ENCODE measurements around the gene S1PR3.

Gene S1PR3

GRCh38 chr9:88993327-88993726 is 2.1 kb downstream of the S1PR3 start:
- DNase-seq: no peak

DNA sequence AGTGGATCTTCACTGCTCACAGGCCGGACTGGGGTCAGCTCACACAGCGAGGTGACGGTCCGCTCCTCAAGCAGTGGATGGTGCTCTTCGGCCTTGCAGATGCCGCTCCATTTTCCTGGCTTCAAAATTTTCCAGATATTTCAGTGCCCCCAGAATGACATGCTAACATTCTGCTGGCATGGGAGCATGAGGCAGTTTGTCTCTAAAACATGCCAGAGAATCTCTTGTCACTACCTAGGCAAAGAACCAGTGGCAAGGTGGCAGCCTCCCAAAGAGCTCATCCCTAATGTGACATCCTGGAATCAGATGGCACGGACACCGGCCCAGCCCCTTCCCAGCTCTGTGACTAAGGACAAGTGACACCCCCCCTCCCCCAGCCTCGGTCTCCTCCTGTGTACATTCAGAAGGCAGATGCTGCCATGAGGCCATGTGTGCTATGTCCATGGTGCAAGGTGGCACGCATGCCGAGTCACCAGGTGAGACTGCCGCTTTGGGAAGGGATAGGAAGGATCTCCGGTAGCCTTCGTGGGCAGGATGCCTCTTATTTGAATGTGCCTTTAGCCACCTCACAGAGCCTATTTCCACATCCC is 2.7 kb downstream of the S1PR3 start:
- no peak for DNase-seq

DNA sequence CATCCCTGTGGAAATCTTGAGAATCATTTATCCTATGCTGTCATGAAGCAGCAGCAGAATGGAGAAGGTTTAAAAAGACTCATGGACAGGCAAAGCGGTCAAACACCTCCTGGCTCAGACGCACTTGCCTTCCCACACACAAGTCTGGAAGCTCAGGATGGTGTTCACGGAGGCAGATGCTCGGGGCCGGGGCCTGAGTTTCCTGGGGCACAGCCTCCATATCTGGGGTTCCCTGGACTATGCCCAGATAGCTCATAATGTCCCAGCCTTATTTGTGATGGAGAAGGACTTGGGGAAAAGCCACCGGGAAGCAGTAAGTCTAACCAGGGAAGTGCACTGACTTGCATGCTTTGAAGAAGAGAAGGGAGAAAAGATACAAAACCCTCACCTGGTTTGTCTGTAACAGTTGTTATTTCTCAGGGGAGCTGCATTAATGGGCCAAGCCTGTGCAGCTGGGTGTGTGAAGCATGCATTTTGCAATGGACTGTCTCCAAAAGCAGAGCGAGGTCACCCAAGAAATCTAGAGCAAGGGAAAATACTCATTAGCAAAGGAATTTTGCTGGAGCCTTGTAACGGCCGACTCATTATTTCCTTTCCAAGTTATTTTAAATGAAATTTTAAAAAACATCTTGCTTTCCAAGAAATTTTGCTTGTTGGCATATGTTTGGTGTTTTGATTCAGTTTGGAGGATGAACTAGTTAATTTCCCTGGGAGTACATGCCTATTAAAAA is 3.4 kb downstream of the S1PR3 start:
- DNase-seq: no peak

DNA sequence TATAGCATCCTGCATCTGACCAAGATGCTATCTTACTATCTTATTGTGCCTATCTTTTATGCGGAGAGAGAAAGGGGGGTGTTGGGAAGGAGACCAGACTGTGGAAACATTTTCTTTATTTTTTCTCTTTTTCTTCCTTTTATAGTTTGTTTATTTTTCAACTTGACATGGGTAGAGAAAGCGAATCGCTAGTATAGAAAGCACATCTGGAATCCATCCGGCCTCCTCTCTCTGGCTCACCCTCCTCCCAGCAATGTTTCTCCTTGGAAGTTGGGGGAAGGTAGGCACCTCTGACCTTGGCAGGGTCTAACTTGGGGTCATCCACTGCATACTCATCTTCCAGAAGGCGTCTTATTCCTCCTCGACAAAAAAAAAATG is 3.9 kb downstream of the S1PR3 start:
- DNase-seq: no peak

DNA sequence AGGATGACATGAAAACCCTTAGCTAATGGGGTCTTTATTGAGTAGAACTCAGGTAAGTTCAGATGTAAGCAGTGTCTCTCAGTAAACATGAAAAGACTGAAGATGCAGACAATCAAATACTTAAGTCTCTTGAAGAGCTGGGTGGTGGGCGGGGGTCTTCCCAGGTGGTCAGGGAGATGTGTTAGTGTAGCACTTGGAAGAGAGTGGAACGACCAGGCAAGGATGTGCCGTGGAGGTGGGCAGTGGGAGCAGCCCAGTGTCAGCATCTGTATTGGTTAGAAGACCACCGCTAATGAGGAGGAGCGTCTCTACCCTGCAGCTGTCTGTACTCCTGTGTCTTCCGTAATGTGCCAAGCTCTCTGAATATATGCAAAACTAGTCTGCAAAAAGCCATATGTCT is 4.4 kb downstream of the S1PR3 start:
- DNase-seq: no peak

GRCh38 chr9:88996046-88996920 is 5.0 kb downstream of the S1PR3 start:
- DNase-seq: no peak

DNA sequence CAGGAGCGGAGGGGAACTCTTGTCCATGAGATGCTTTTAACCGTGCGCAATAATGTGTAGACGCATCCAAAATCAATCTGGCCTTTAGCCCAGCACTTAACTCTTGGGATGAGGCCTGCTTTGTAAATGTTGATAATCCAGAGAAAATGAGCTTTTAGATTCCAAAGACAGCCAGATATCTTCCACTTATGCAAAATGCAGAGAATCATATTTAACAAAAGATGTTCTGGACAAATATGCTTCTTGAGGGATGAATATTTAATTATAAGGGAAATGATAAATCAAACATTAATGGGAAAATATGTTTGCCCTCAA is 5.6 kb downstream of the S1PR3 start:
- no peak for DNase-seq

GRCh38 chr9:88997646-88998045 is 6.4 kb downstream of the S1PR3 start:
- no peak for DNase-seq

- DNase-seq: no peak
Observed at GRCh38 chr9:88998503-88998902, 7.2 kb downstream of the S1PR3 start.

- no peak for DNase-seq
Observed at GRCh38 chr9:88998911-88999310, 7.6 kb downstream of the S1PR3 start.

DNA sequence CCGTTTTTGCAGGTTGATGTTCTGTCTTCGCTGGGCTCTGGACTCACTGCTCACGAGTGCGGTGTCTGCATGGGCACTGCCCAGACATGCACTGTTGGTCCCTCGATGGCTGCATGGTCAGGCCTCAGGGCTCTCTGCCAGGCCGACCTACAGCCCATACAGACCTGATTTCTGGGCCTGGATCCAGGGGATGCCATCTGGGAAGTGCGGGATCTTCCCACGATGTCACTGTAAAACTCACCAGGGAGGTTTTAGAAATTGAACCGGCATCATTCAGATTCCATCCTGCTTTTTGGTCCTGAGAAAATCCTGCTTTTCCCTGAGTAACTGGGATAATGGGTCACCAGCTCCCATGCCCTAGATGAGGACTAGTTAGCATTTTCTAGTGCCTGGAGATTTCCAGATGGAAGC is 9.1 kb downstream of the S1PR3 start:
- DNase-seq: no peak

- peak; percentile 72 for DNase-seq
Observed at GRCh38 chr9:89000973-89001916, 10.0 kb downstream of the S1PR3 start.

GRCh38 chr9:89001917-89002540 is 10.8 kb downstream of the S1PR3 start:
- no peak for DNase-seq

DNA sequence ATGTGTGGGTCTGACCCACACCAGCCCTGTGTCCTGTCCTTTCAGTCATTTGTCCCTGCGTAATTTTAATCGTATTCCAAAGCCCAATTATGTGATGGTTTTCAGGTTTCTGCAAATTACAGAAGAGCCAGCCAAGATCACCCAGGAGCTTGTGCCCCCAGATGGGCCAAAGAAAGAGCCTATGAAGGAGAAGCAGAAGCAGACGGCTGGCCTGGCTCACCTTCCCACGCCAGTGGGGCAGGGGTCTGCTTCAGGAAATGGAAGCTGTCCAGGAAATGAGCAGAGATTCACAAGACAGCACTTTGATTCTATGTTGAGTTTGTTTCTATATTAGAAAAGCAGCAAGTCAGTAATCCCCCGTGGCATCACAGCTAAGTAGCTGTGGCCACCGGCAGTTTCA is 11.7 kb downstream of the S1PR3 start:
- DNase-seq: no peak

DNA sequence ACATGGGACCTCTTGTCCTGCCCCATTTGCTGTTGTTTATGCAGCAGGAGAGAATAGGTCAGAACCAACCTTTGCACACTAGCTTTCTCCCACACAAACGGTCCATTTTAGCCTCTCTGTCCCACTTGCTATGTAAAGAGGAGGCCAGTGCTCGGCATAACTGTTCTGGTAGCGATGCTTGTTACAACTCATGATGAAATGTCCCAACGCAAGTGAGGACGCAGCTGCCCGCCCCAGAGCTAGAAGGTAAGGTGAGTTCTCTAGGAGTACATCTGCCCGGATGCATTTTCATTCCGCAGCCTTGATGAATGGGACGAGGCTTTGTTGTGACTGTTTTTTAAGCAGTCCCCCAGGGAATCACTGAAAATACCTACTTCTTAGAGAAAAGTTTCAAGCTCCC is 14.1 kb downstream of the S1PR3 start:
- no peak for DNase-seq

DNA sequence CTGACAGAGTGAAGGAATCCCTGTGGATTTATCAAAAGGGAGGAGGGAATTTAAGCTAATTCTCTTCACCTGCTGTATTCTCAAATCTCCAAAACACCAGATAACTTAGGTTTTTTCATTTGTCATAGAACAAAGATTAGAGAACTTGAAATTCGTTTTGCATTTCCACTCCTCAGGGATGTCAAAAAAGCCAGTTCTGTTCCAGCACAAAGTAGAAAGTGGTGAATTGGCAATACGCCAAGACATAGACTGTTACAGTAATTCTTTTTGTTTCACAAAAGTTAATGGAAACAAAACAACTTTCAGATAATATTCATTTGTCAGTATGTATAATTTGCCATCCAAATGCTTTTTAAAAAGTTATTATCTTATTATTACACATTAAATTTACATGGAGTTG is 15.0 kb downstream of the S1PR3 start:
- no peak for DNase-seq

GRCh38 chr9:89006996-89007967 is 16.0 kb downstream of the S1PR3 start:
- DNase-seq: no peak

DNA sequence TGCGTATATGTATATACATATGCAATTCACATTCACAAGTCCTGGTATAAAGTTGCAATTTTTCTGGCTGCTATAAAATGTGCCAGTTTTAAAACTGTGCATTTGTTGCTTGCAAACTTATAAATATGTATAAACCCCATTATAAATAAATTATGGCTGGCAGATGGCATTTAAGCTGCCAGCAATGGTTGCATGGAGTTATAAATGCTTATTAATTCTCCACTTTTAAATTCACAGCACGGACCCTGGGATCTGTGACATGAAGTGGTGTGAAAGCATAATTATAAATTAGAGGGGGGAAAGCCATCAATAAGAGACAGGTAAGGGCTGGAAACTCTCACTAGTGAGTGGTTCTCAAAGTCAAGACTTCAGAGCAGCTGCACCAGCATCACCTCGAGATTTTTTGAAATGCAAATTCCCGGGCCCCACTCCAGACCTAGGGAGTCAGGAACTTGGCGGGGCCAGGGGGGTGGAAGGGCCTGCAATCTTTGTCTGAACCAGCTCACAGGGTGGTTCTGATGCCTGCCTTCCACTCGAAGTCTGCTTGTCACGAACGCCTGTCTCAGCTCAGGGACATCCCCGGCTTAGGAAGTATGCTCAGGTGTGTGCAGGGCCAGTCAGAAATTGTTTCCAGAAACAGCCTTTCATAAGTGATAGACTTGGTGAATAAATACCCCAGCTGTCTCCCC is 16.9 kb downstream of the S1PR3 start:
- no peak for DNase-seq

DNA sequence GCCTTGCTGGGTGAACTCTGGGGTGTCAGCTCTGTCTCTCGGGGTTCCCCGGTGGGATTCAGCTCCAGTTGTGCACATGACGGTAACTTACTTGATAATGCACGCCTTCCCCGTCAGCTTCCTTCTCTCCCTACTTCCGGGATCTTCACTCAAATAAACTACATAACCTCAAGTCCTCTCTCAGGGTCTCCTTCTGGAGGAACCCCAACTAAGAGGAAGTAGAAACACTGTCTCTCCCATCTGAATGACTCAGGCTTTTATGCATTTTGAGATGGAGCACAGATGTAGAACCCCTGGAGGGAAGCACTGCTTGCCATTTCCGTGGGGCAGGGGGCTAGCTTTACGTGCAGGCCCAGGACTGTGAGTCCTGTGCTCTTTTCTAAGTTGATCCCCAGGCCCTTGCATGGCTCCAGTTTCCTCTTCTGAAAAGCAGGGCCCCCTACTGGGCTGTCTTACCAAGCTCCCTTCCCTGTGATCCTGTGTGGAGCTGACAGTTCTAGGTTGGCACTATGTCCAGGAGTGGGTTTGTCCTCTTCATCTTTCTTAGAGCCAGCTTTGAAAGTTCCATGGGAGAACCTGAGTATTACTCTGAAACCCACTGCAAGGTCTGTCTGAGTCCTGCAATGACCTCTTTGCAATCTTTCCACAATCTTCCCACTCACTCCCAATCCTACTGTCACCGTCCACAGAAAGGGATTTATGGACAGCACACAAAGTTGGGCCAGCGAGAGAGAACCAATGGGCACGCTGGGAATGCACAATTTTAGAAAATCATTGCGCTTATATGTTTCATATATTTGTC is 17.7 kb downstream of the S1PR3 start:
- no peak for DNase-seq

- no peak for DNase-seq
Observed at GRCh38 chr9:89009546-89009840, 18.2 kb downstream of the S1PR3 start.

All from activated naive CD4-positive, alpha-beta T cell treated with Interleukin-2 at 50 U/mL for 16 hours (primary cell).